Stomach (tissue), 4 donors: ENCODE results near the gene RASA3.

Source experiments
- CTCF ChIP-seq, 7 experiments: fragments of 450-650 bp in 4 of 7; fragments of 200-600 bp in 3 of 7; sonication (generic) in 3 of 7; IDR thresholded peaks; one replicate each; pipeline ENCODE4 v1.5.1; 2016 to 2019; ENCODE audit warnings: antibody characterized with exemption in 7 of 7, control low read depth in 2 of 7, mild to moderate bottlenecking in 1 of 7
- POLR2A ChIP-seq, 4 donors: fragments of 450-650 bp; IDR thresholded peaks; one replicate each; pipeline ENCODE4 v1.6.1; 2016; ENCODE audit warnings: antibody characterized with exemption in 4 of 4, control low read depth in 2 of 4, mild to moderate bottlenecking in 1 of 4, moderate library complexity in 1 of 4

- TF ChIP-seq CTCF (IDR thresholded peaks at IDR 0.05) (no peak), POLR2A (IDR thresholded peaks at IDR 0.05) (no peak)
These were observed 94.2 kb downstream of the RASA3 start for GRCh38 chr13:114038211-114038613.
